ENCODE data around the gene ZNF747. TPM values are rescaled to one million over a fixed set of nuclear protein-coding genes. Genes with fewer than 3 reads are reported as not detected.

The ZNF747 gene
- total RNA-seq, 4 donors from 2014 or later, result 7.8 to 12.1 (median 10.1) TPM

GRCh38 chr16:30521476-30521872, 13.2 kb downstream of the ZNF747 start:
- TF ChIP-seq, protein P1, sequence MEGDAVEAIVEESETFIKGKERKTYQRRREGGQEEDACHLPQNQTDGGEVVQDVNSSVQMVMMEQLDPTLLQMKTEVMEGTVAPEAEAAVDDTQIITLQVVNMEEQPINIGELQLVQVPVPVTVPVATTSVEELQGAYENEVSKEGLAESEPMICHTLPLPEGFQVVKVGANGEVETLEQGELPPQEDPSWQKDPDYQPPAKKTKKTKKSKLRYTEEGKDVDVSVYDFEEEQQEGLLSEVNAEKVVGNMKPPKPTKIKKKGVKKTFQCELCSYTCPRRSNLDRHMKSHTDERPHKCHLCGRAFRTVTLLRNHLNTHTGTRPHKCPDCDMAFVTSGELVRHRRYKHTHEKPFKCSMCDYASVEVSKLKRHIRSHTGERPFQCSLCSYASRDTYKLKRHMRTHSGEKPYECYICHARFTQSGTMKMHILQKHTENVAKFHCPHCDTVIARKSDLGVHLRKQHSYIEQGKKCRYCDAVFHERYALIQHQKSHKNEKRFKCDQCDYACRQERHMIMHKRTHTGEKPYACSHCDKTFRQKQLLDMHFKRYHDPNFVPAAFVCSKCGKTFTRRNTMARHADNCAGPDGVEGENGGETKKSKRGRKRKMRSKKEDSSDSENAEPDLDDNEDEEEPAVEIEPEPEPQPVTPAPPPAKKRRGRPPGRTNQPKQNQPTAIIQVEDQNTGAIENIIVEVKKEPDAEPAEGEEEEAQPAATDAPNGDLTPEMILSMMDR (IDR thresholded peaks at IDR 0.05; ENCODE audit: low read depth), result no peak

DNA sequence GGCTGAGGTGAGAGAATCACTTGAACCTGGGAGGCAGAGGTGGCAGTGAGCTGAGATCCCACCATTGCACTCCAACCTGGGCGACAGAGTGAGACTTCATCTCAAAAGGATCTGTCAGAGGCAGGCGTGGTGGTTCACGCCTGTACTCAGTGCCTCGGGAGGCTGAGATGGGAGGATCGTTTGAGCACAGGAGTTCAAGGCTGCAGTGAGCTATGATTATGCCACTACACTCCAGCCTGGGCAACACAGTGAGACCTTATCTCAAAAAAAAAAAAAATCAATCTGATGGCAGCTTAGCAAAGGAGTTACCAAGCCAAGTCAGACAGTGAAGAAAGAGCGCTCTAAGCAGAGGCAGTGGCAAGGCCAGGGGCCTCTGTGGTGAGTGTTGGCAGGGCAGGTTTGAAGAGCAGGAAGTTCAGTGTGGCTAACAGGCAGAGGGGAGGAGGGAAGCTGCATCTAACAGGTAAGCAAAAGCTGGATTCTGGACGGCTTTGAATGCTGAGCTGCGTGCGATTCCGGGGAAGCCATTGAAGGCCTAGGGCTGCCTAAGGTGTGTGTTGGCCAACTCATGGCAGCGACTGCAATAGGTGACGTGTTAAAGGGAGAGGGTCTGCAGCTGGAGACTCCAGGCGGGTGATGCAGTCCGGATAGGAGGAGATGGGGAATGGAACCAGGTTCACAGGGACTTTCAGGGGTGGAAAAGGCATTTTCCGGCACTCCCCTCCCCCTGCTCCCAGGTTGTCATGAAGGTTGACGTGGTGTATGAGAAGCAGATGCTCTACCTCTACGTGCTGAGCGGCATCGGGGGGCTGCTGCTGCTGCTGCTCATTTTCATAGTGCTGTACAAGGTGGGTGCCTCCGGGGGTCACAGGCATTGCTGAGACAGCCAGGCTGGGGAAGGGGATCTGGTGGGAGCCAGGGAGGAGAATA, 15.3 kb downstream of the ZNF747 start:
- TF ChIP-seq, protein P1 (IDR thresholded peaks at IDR 0.05; ENCODE audit: low read depth), result no peak

DNA sequence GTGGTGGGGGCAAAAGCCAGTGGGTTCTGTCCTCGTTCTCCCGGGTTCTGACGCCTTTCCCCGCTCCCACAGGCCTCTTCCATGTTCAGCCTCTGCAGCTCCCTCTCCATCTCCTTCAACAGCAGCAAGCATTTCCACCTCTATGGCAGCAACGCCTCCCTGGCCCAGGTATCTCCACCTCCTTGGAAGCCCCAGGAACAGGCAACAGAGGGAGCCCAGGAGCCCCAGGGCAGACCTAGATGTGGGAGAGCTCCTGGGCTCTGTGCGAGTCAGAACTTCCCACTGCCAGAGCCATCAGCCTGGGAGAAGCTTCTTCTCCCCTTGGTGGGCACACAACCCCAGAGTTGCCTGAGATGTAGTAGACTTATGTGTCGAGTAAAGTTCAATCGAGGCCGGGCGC, 16.1 kb downstream of the ZNF747 start:
- TF ChIP-seq, protein P1 (IDR thresholded peaks at IDR 0.05; ENCODE audit: low read depth), result no peak

DNA sequence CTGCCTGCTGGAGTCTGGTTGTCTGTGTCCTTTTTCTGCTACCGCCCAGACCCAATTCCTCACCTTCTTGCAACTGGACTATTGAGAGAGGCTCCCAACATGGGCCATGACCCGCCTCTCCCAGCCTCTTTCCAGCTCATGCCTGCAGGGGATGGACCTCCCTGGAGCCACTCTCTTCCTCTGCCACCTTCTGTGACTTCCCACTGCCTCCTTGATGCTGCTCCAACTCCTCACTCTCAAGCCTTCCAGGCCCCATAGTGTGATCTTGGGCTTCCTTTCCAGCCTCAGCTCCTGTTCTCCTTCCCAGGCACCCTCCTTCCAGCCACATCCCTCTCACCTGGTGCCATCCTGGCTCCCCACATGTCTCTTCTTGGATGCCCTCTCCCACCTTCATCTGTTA, 19.4 kb downstream of the ZNF747 start:
- TF ChIP-seq, protein P1 (IDR thresholded peaks at IDR 0.05; ENCODE audit: low read depth), result no peak

DNA sequence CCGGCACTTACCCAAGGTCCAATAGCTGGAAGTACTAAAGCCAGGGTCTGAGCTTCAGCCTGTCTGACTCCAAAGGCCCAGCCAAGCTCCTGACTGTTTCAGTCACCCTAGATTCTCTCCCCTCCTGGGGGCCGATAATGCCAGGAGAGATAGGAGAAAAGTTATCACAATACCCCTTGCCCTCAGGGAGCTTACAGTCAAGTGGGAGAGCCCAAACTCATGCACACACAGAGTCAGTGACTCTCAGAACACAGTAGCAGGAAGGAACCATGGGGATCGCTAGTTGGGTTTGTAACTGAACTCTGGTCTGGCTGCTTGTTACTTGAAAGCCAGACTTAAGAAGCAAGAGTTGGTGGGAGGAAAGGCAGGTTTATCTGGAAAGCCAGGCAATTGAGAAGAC, 23.1 kb downstream of the ZNF747 start:
- TF ChIP-seq, protein P1 (IDR thresholded peaks at IDR 0.05; ENCODE audit: low read depth), result no peak

- TF ChIP-seq, protein P1 (IDR thresholded peaks at IDR 0.05; ENCODE audit: low read depth), result no peak
Measured at GRCh38 chr16:30510376-30510938, 24.2 kb downstream of the ZNF747 start.

GRCh38 chr16:30509081-30509765, 25.4 kb downstream of the ZNF747 start:
- TF ChIP-seq, protein P1 (IDR thresholded peaks at IDR 0.05; ENCODE audit: low read depth), result no peak

Data from subcutaneous adipose tissue (tissue), 4 donors.